ENCODE results near the gene AP5S1. TPM values are rescaled to one million over a fixed set of nuclear protein-coding genes. Genes with fewer than 3 reads are reported as not detected.

AP5S1 gene
- total and polyA plus RNA-seq, 2 donors (not counting 1 experiment from before 2014, with no cell fraction given), result 11.8 to 17.8 TPM

DNA sequence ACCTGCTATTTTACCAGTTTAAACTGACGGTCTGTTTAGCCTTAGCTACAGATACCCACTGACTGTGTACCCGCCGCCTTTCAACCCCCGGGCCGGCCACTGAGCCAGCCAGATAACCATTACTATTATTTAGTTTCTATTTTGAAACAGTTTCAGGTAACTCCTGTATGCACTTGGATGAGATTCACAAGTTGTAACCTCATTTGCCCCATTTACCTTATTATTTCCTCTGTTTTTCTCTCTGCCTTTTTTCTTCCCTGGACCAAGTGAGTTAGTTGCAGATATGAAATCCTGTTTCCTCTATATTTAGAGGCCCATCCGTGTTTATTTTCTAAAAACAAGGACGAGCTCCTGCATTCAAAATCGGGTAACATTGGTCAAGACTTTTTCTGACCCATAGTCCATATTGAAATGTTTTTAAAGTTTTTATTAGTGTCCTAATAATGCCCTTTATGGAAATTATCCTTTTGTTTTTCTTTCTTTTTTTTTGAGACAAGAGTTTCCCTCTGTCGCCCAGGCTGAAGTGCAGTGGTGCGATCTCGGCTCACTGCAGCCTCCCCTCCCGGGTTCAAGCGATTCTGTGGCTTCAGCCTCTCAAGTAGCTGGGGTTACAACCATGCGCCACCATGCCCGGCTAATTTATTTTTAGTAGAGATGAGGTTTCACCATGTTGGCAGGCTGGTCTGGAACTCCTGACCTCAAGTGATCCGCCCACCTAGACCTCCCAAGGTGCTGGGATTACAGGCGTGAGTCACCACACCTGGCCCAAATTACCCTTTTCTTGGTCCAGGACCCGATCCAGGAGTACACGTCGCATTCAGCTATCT lies 767 bp downstream of the AP5S1 start:
- Histone ChIP-seq H2AFZ (ENCODE audit: low read length) (peak overlapping the region; percentile 29), H3K4me2 (ENCODE audit: extremely low read depth, insufficient read depth, low read length) (peak overlapping the region; percentile 92), H4K20me1 (ENCODE audit: control insufficient read depth, extremely low read depth, insufficient read depth, low read length) (no peaks in the 10 kb centered on the region), H3K4me1 (ENCODE audit: control insufficient read depth, extremely low read depth, insufficient read depth, low read length) (peaks cover 9% of the 10 kb centered on the region), H3K79me2 (ENCODE audit: control insufficient read depth, insufficient read depth, low read length) (peaks cover 8% of the 10 kb centered on the region), H3K27me3 (ENCODE audit: control insufficient read depth, insufficient read depth, low read length) (no peaks in the 10 kb centered on the region), H3K36me3 (ENCODE audit: control insufficient read depth, insufficient read depth, low read length) (peaks cover 19% of the 10 kb centered on the region), H3K4me3 (replicated peaks in 1 of 4; ENCODE audit: control extremely low read depth in 1 of 4, insufficient read depth in 1 of 4, low read depth in 3 of 4, low read length in 4 of 4) (peak overlapping the region; percentile 67 to 93 (median 90)), H3K9ac (ENCODE audit: insufficient read depth, low read length) (peak overlapping the region; percentile 100), H3K27ac (ENCODE audit: insufficient read depth, low read length) (peak overlapping the region; percentile 100), H3K9me3 (ENCODE audit: control insufficient read depth, insufficient read depth, low read depth, low read length) (no peaks in the 10 kb centered on the region)
- no peak for DNase-seq (ENCODE audit: low read depth in 2 of 2)
- TF ChIP-seq, protein P1, sequence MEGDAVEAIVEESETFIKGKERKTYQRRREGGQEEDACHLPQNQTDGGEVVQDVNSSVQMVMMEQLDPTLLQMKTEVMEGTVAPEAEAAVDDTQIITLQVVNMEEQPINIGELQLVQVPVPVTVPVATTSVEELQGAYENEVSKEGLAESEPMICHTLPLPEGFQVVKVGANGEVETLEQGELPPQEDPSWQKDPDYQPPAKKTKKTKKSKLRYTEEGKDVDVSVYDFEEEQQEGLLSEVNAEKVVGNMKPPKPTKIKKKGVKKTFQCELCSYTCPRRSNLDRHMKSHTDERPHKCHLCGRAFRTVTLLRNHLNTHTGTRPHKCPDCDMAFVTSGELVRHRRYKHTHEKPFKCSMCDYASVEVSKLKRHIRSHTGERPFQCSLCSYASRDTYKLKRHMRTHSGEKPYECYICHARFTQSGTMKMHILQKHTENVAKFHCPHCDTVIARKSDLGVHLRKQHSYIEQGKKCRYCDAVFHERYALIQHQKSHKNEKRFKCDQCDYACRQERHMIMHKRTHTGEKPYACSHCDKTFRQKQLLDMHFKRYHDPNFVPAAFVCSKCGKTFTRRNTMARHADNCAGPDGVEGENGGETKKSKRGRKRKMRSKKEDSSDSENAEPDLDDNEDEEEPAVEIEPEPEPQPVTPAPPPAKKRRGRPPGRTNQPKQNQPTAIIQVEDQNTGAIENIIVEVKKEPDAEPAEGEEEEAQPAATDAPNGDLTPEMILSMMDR (conservative IDR thresholded peaks at IDR 0.05 in 1 of 2, IDR thresholded peaks at IDR 0.05 in 1 of 2; ENCODE audit: low read depth in 1 of 2, low read length in 2 of 2), result no peak
- TF ChIP-seq EZH2 (IDR thresholded peaks at IDR 0.05; ENCODE audit: low read length, missing control alignments), result no peak

DNA sequence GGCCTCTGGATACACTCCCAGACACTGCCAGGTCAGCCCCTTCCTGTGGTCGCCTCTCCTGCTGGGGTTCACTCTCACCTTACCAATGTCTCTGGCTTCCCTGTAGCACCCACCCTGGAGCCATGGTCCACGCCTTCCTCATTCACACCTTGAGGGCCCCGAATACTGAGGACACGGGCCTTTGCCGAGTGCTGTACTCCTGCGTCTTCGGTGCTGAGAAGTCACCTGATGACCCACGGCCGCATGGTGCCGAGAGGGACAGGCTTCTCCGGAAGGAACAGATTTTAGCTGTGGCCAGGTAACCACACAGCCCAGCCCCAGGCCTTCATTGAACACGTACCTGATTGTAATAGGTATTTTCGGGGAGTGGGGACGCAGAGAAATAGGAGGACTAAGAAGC lies 1.6 kb downstream of the AP5S1 start:
- H4K20me1 ChIP-seq (ENCODE audit: control insufficient read depth, extremely low read depth, insufficient read depth, low read length), result no peaks in the 10 kb centered on the region
- H3K9ac ChIP-seq (ENCODE audit: insufficient read depth, low read length), result no peak overlapping the region
- H3K4me3 ChIP-seq (replicated peaks in 1 of 4; ENCODE audit: control extremely low read depth in 1 of 4, insufficient read depth in 1 of 4, low read depth in 3 of 4, low read length in 4 of 4), result no peak overlapping the region
- peaks cover 9% of the 10 kb centered on the region for H3K4me1 ChIP-seq (ENCODE audit: control insufficient read depth, extremely low read depth, insufficient read depth, low read length)
- no peaks in the 10 kb centered on the region for H3K9me3 ChIP-seq (ENCODE audit: control insufficient read depth, insufficient read depth, low read depth, low read length)
- H3K79me2 ChIP-seq (ENCODE audit: control insufficient read depth, insufficient read depth, low read length), result peaks cover 8% of the 10 kb centered on the region
- peaks cover 20% of the 10 kb centered on the region for H3K36me3 ChIP-seq (ENCODE audit: control insufficient read depth, insufficient read depth, low read length)
- no peak for DNase-seq (ENCODE audit: low read depth in 2 of 2)
- H2AFZ ChIP-seq (ENCODE audit: low read length), result no peak overlapping the region
- H3K27me3 ChIP-seq (ENCODE audit: control insufficient read depth, insufficient read depth, low read length), result no peaks in the 10 kb centered on the region
- no peak for TF ChIP-seq EZH2 (IDR thresholded peaks at IDR 0.05; ENCODE audit: low read length, missing control alignments)
- TF ChIP-seq, protein P1 (conservative IDR thresholded peaks at IDR 0.05 in 1 of 2, IDR thresholded peaks at IDR 0.05 in 1 of 2; ENCODE audit: low read depth in 1 of 2, low read length in 2 of 2), result no peak
- no peak overlapping the region for H3K4me2 ChIP-seq (ENCODE audit: extremely low read depth, insufficient read depth, low read length)
- no peak overlapping the region for H3K27ac ChIP-seq (ENCODE audit: insufficient read depth, low read length)

DNA sequence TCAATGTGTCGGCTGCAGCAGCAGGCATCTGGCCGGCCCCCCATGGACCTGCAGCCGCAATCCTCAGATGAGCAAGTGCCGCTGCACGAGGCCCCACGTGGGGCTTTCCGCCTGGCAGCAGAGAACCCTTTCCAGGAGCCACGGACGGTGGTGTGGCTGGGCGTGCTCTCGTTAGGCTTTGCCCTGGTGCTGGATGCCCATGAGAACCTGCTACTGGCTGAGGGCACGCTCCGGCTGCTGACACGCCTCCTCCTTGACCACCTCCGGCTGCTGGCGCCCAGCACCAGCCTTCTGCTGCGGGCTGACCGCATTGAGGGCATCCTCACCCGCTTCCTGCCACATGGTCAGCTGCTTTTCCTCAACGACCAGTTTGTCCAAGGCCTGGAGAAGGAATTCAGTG lies 3.5 kb downstream of the AP5S1 start:
- H3K27ac ChIP-seq (ENCODE audit: insufficient read depth, low read length), result no peak overlapping the region
- DNase-seq (ENCODE audit: low read depth in 2 of 2), result no peak
- TF ChIP-seq EZH2 (IDR thresholded peaks at IDR 0.05; ENCODE audit: low read length, missing control alignments), result no peak
- TF ChIP-seq, protein P1 (conservative IDR thresholded peaks at IDR 0.05 in 1 of 2, IDR thresholded peaks at IDR 0.05 in 1 of 2; ENCODE audit: low read depth in 1 of 2, low read length in 2 of 2), result no peak

More for the DNA sequence above, 3.5 kb downstream of the AP5S1 start:
- Histone ChIP-seq H3K36me3 (ENCODE audit: control insufficient read depth, insufficient read depth, low read length) (peaks cover 20% of the 10 kb centered on the region), H3K9ac (ENCODE audit: insufficient read depth, low read length) (no peak overlapping the region), H3K4me1 (ENCODE audit: control insufficient read depth, extremely low read depth, insufficient read depth, low read length) (peaks cover 3% of the 10 kb centered on the region), H3K79me2 (ENCODE audit: control insufficient read depth, insufficient read depth, low read length) (peaks cover 8% of the 10 kb centered on the region), H3K9me3 (ENCODE audit: control insufficient read depth, insufficient read depth, low read depth, low read length) (no peaks in the 10 kb centered on the region), H3K4me2 (ENCODE audit: extremely low read depth, insufficient read depth, low read length) (no peak overlapping the region), H2AFZ (ENCODE audit: low read length) (no peak overlapping the region), H3K4me3 (replicated peaks in 1 of 4; ENCODE audit: control extremely low read depth in 1 of 4, insufficient read depth in 1 of 4, low read depth in 3 of 4, low read length in 4 of 4) (no peak overlapping the region), H3K27me3 (ENCODE audit: control insufficient read depth, insufficient read depth, low read length) (no peaks in the 10 kb centered on the region), H4K20me1 (ENCODE audit: control insufficient read depth, extremely low read depth, insufficient read depth, low read length) (no peaks in the 10 kb centered on the region)

All from fibroblast of lung (primary cell).